HG03175 (cell line): Measurements from ENCODE around the gene ARHGEF26.

ENCODE experiments used
- ATAC-seq: cut with Tn5 transposase; IDR thresholded peaks from one replicate; pipeline ENCODE4 v1.9.1; 2021; ENCODE audit warnings: mild to moderate bottlenecking, moderate library complexity; ENCODE audit not compliant: unreplicated experiment

The ARHGEF26 gene

GRCh38 chr3:154195620-154196356 is 74.6 kb downstream of the ARHGEF26 start:
- ATAC-seq: no peak

- no peak for ATAC-seq
These were observed 76.6 kb downstream of the ARHGEF26 start for GRCh38 chr3:154197751-154198150.

GRCh38 chr3:154209499-154209898 is 88.3 kb downstream of the ARHGEF26 start:
- ATAC-seq: no peak

- ATAC-seq: no peak
These were observed 89.8 kb downstream of the ARHGEF26 start for GRCh38 chr3:154210986-154211385.

GRCh38 chr3:154214306-154214705 is 93.1 kb downstream of the ARHGEF26 start:
- no peak for ATAC-seq

- no peak for ATAC-seq
These were observed 96.5 kb downstream of the ARHGEF26 start for GRCh38 chr3:154217671-154218070.

GRCh38 chr3:154218728-154219127 is 97.5 kb downstream of the ARHGEF26 start:
- ATAC-seq: no peak

GRCh38 chr3:154220462-154220861 is 99.3 kb downstream of the ARHGEF26 start:
- ATAC-seq: no peak

GRCh38 chr3:154223519-154223918 is 102.3 kb downstream of the ARHGEF26 start:
- ATAC-seq: no peak

GRCh38 chr3:154224366-154224765 is 103.2 kb downstream of the ARHGEF26 start:
- no peak for ATAC-seq

- ATAC-seq: no peak
These were observed 103.7 kb downstream of the ARHGEF26 start for GRCh38 chr3:154224866-154225265.

GRCh38 chr3:154225536-154225935 is 104.3 kb downstream of the ARHGEF26 start:
- ATAC-seq: no peak

GRCh38 chr3:154227531-154227930 is 106.3 kb downstream of the ARHGEF26 start:
- ATAC-seq: no peak

GRCh38 chr3:154228561-154229216 is 107.5 kb downstream of the ARHGEF26 start:
- ATAC-seq: no peak

GRCh38 chr3:154229217-154229590 is 108.0 kb downstream of the ARHGEF26 start:
- no peak for ATAC-seq

- ATAC-seq: no peak
These were observed 114.1 kb downstream of the ARHGEF26 start for GRCh38 chr3:154235330-154235729.

GRCh38 chr3:154236331-154236730 is 115.1 kb downstream of the ARHGEF26 start:
- no peak for ATAC-seq

- ATAC-seq: no peak
These were observed 119.0 kb downstream of the ARHGEF26 start for GRCh38 chr3:154240235-154240634.

- no peak for ATAC-seq
These were observed 120.3 kb downstream of the ARHGEF26 start for GRCh38 chr3:154241496-154241895.

GRCh38 chr3:154242766-154243165 is 121.6 kb downstream of the ARHGEF26 start:
- no peak for ATAC-seq

GRCh38 chr3:154243353-154243752 is 122.2 kb downstream of the ARHGEF26 start:
- no peak for ATAC-seq

GRCh38 chr3:154244644-154245043 is 123.5 kb downstream of the ARHGEF26 start:
- no peak for ATAC-seq
